Hepatocyte (in vitro differentiated cells): ENCODE results near the gene RIC8A. TPM values are rescaled to one million over a fixed set of nuclear protein-coding genes. Genes with fewer than 3 reads are reported as not detected.
"Not testable (repeated sequence)": the region's sequence is repeated elsewhere in the genome, so short reads cannot be mapped to it uniquely, and the experiment has no call there.

ENCODE experiments used
- DNase-seq: peaks from one replicate; pipeline ENCODE4 v3.0.0-alpha.2; 2016; ENCODE audit warnings: low spot score
- H2AFZ ChIP-seq: fragments of 200-600 bp; sonication (generic); 2 replicates; pipeline ENCODE4 v1.6.0; 2016; ENCODE audit warnings: antibody characterized with exemption, mild to moderate bottlenecking
- H3K27ac ChIP-seq: fragments of 200-600 bp; sonication (generic); 2 replicates; pipeline ENCODE4 v1.5.1; 2016; ENCODE audit warnings: mild to moderate bottlenecking
- H3K27me3 ChIP-seq: fragments of 200-600 bp; sonication (generic); 2 replicates; pipeline ENCODE4 v1.6.1; 2016
- H3K36me3 ChIP-seq: fragments of 200-600 bp; sonication (generic); replicated peaks from 2 replicates; pipeline ENCODE4 v1.5.1; 2016; ENCODE audit warnings: low read depth; ENCODE audit not compliant: insufficient read depth
- H3K4me1 ChIP-seq: fragments of 200-600 bp; sonication (generic); 2 replicates; pipeline ENCODE4 v1.5.1; 2016; ENCODE audit warnings: mild to moderate bottlenecking, moderate library complexity; ENCODE audit not compliant: insufficient read depth
- H3K4me2 ChIP-seq: fragments of 200-600 bp; sonication (generic); 2 replicates; pipeline ENCODE4 v1.6.0; 2016
- H3K4me3 ChIP-seq: fragments of 200-600 bp; sonication (generic); 2 replicates; pipeline ENCODE4 v1.5.1; 2016; ENCODE audit warnings: mild to moderate bottlenecking
- H3K79me2 ChIP-seq: fragments of 200-600 bp; sonication (generic); 2 replicates; pipeline ENCODE4 v1.6.0; 2017; ENCODE audit warnings: mild to moderate bottlenecking
- H3K9me2 ChIP-seq: fragments of 200-600 bp; sonication (generic); replicated peaks from 2 replicates; pipeline ENCODE4 v1.6.0; 2017; ENCODE audit warnings: mild to moderate bottlenecking; ENCODE audit not compliant: insufficient read depth
- H3K9me3 ChIP-seq: fragments of 200-600 bp; sonication (generic); 2 replicates; pipeline ENCODE4 v1.5.1; 2016; ENCODE audit warnings: low read depth, mild to moderate bottlenecking
- H4K20me1 ChIP-seq: fragments of 200-600 bp; sonication (generic); 2 replicates; pipeline ENCODE4 v1.6.0; 2016; ENCODE audit warnings: mild to moderate bottlenecking; ENCODE audit not compliant: insufficient read depth, poor library complexity, severe bottlenecking
- EZH2phosphoT487 ChIP-seq: fragments of 200-600 bp; sonication (generic); IDR thresholded peaks from one replicate; pipeline ENCODE4 v1.6.1; 2018; ENCODE audit warnings: antibody characterized with exemption, mild to moderate bottlenecking, low read depth, moderate library complexity; ENCODE audit not compliant: unreplicated experiment, severe bottlenecking
- WGBS: methylation state at CpG from one replicate; pipeline ENCODE4 v1.1.6; 2016; ENCODE audit warnings: low lambda C conversion rate; ENCODE audit errors: missing lambda C conversion rate; 5-methylcytosine and 5-hydroxymethylcytosine counted together
- polyA plus RNA-seq: library from polyadenylated mRNA; unstranded; fragments of >200 nt; fragmentation: Nextera tagmentation; extraction: Ambion mirVana; gene quantifications from 2 replicates; pipeline ENCODE4 v1.2.1, GENCODE V29; 2016
- total RNA-seq: library from RNA; depleted of rRNA; stranded (reverse); fragments of >200 nt; gene quantifications from 2 replicates; pipeline ENCODE4 v1.2.3, GENCODE V29; 2014
- TF ChIP-seq, protein P1 (sequence below): fragments of 200-600 bp; sonication (generic); IDR thresholded peaks from 2 replicates; pipeline ENCODE4 v1.5.1; 2016; ENCODE audit warnings: antibody characterized with exemption, mild to moderate bottlenecking; ENCODE audit not compliant: poor library complexity

RIC8A gene
- total RNA-seq (75.6 and 115 TPM in 2 replicates), polyA plus RNA-seq (81.0 and 82.1 TPM in 2 replicates)

DNA sequence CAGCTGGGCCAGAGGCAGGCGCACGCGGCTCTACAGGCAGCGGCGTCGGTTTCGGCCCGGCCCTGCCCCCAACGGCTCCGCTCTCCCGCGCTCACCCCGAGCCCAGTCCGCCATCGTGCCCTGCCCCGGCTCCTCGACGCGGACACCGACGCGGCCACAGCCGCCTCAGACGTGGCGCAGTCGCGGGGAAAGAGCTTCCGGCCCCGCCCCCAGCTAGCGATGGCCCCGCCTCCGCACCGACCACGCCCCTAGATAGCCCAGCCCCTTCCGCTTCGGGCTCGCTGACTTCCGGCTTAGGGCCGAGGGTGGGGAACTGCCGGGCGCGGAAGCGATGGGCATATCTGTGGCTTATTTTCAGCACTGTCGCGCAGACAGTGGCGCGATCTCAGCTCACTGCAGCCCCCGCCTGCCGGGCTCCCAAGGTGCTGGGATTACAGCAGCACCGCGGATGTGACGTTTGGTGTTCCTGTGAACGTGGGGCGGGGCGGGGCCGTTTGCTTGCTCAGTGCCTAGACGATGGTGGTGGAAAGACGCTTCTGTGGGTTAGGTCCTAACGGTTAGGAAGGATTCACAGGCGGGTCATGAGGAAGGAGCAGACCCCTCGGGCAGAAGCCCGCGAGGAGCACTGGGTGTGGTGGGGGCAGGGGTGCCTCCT is at the start of gene RIC8A, which contains the start of gene BET1L:
Gene RIC8A, plus strand, starts transcription at position 501 of the 655 bp plus-strand sequence. CDS start 1,147 bp downstream, outside the sequence.
Gene BET1L, minus strand, starts transcription at position 192 of the 655 bp plus-strand sequence. Its CDS starts 78 bp downstream, at position 114.
- peak; percentile 98 for DNase-seq
- Histone ChIP-seq H3K4me2 (peak within 1 kb of the TSS; percentile 100), H2AFZ (peak within 1 kb of the TSS; percentile 43), H3K27me3 (no peaks in the 10 kb centered on the region), H3K9me2 (no peaks in the 10 kb centered on the region), H3K36me3 (no peaks in the 10 kb centered on the region), H3K9me3 (no peaks in the 10 kb centered on the region), H4K20me1 (peaks cover 47% of the 10 kb centered on the region), H3K79me2 (peaks cover 68% of the 10 kb centered on the region), H3K4me1 (peaks cover 26% of the 10 kb centered on the region), H3K27ac (peak within 1 kb of the TSS; percentile 99), H3K4me3 (peak within 1 kb of the TSS; percentile 69)
- under 1% methylated on average over 38 of the region's 63 CpGs for WGBS
- no peak for TF ChIP-seq EZH2phosphoT487

DNA sequence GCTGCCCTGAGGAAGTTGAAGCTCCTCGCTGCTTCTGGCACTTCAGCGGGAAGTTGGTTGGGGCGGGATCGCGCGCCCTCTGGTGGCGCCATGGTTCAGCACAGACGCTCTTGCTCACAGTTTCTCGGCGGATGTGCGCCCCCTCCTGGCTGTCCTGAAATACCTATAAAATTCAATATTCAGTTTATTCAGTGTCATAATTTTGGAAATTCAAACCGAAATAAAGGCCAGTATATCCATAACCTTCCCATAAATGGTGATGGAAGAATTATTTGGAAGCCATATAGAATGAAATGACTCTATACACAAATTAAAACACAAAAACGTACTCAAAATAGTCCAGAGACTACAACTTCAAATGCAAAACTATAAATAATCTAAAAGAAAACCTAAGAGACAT is 27.3 kb upstream of the RIC8A start:
- H2AFZ ChIP-seq, H3K9me2 ChIP-seq, H3K27ac ChIP-seq, H3K9me3 ChIP-seq, H4K20me1 ChIP-seq, H3K4me2 ChIP-seq, H3K36me3 ChIP-seq, H3K27me3 ChIP-seq, H3K4me3 ChIP-seq, H3K4me1 ChIP-seq, H3K79me2 ChIP-seq, DNase-seq: not testable (repeated sequence)
- whole genome bisulfite sequencing = 0% methylated on average over 1 of the region's 13 CpGs
- TF ChIP-seq, protein P1, sequence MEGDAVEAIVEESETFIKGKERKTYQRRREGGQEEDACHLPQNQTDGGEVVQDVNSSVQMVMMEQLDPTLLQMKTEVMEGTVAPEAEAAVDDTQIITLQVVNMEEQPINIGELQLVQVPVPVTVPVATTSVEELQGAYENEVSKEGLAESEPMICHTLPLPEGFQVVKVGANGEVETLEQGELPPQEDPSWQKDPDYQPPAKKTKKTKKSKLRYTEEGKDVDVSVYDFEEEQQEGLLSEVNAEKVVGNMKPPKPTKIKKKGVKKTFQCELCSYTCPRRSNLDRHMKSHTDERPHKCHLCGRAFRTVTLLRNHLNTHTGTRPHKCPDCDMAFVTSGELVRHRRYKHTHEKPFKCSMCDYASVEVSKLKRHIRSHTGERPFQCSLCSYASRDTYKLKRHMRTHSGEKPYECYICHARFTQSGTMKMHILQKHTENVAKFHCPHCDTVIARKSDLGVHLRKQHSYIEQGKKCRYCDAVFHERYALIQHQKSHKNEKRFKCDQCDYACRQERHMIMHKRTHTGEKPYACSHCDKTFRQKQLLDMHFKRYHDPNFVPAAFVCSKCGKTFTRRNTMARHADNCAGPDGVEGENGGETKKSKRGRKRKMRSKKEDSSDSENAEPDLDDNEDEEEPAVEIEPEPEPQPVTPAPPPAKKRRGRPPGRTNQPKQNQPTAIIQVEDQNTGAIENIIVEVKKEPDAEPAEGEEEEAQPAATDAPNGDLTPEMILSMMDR = peak; percentile 14

DNA sequence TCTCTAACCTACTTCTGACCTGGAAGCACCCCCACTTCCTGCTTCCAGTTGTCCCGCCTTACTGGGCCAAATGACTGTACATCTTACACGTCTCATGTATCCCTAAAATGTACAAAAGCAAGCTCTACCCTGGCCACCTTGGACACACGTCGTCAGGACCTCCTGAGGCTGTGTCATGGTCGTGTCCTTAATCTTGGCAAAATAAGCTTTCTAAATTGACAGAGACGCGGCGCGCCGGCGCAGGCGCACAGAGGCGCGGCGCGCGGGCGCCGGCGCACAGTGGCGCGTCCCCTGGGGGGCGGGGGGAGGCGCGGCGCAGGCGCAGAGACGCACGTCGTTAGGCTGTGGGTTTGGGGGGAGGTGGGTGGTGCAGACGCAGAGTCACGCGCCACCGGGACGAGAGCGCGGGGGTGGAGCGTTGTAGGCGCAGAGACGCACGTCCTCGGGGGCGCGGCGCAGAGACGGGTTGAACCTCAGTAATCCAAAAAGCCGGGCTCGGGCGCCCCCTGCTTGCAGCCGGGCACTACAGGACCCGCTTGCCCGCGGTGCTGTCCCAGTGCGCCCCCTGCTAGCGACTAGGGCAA is 18.2 kb upstream of the RIC8A start:
- H3K36me3 ChIP-seq, H4K20me1 ChIP-seq, H2AFZ ChIP-seq, H3K9me2 ChIP-seq, H3K27ac ChIP-seq, H3K27me3 ChIP-seq, H3K9me3 ChIP-seq, H3K4me1 ChIP-seq, H3K4me3 ChIP-seq, H3K79me2 ChIP-seq, DNase-seq, H3K4me2 ChIP-seq: not testable (repeated sequence)
- 95% methylated on average over 32 of the region's 55 CpGs for WGBS

DNA sequence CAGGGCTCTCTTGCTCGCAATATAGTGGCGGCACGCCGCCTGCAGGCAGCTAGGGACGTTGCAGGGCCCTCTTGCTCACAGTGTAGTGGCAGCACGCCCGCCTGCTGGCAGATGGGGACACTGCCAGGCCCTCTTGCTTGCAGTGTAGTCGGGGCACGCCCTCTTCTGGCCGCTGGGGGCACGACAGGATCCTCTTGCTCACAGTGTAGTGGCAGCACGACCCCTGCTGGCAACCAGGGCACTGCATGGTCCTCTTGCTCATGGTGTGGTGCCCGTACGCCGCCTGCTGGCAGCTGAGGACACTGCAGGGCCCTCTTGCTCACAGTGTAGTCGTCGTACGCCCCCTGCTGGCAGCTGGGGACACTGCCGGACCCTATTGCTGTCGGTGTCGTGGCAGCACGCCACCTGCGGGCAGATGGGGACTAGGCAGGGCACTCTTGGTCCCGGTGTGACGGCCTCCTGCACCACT is 17.6 kb upstream of the RIC8A start:
- DNase-seq, H3K27me3 ChIP-seq, H3K27ac ChIP-seq, H3K4me2 ChIP-seq, H3K79me2 ChIP-seq, H2AFZ ChIP-seq, H3K9me2 ChIP-seq, H4K20me1 ChIP-seq, H3K9me3 ChIP-seq, H3K4me1 ChIP-seq, H3K36me3 ChIP-seq, H3K4me3 ChIP-seq: not testable (repeated sequence)
- 87% methylated on average over 10 of the region's 25 CpGs for WGBS

DNA sequence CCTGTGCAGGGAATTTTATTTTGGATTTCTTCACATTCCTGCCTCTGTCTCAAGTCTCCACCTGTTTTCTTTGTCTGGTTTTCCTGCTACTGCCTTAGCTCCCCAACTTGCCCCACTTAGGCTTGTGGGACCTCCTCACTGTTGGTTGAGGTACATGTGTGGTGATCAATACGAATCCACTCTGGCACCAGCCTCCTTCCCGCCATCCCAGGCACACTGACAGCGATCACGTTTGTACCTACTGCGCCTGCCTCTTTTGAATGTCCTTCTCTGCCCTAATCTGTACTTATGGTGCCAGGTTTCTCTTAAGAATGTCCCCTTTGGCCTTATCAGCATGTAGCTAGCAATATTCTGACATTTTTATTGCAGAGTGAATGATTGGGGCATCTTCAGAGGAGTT is 17.0 kb upstream of the RIC8A start:
- not testable (repeated sequence) for H3K27me3 ChIP-seq, H3K4me3 ChIP-seq, H3K27ac ChIP-seq, H3K36me3 ChIP-seq, H3K79me2 ChIP-seq, H2AFZ ChIP-seq, H3K9me3 ChIP-seq, H3K4me1 ChIP-seq, DNase-seq, H3K4me2 ChIP-seq, H3K9me2 ChIP-seq, H4K20me1 ChIP-seq
- WGBS = 85% methylated on average over 5 of the region's 5 CpGs
